ENCODE data around the gene TOR1A.
"Not testable (repeated sequence)": the region's sequence is repeated elsewhere in the genome, so short reads cannot be mapped to it uniquely, and the experiment has no call there.

Gene TOR1A

GRCh38 chr9:129826344-129826743, 2.4 kb upstream of the TOR1A start:
- H3K27ac ChIP-seq, result no peak overlapping the region
- no peak for DNase-seq (ENCODE audit: low read depth, low spot score)

- peak overlapping the region; percentile 58 for H3K27ac ChIP-seq
Measured at GRCh38 chr9:129823542-129823934, 398 bp downstream of the TOR1A start.

GRCh38 chr9:129822898-129823541, 916 bp downstream of the TOR1A start:
- peak overlapping the region; percentile 58 for H3K27ac ChIP-seq
- DNase-seq (ENCODE audit: low read depth, low spot score), result no peak

More at GRCh38 chr9:129823542-129823934, 398 bp downstream of the TOR1A start:
- no peak for DNase-seq (ENCODE audit: low read depth, low spot score)

- no peak for DNase-seq (ENCODE audit: low read depth, low spot score)
- no peak overlapping the region for H3K27ac ChIP-seq
Measured at GRCh38 chr9:129816501-129817435, 7.2 kb downstream of the TOR1A start.

- no peak overlapping the region for H3K27ac ChIP-seq
- DNase-seq (ENCODE audit: low read depth, low spot score), result no peak
Measured at GRCh38 chr9:129815278-129815677, 8.7 kb downstream of the TOR1A start.

GRCh38 chr9:129814432-129815223, 9.3 kb downstream of the TOR1A start:
- DNase-seq (ENCODE audit: low read depth, low spot score), result no peak
- H3K27ac ChIP-seq, result no peak overlapping the region

GRCh38 chr9:129813661-129814060, 10.3 kb downstream of the TOR1A start:
- DNase-seq (ENCODE audit: low read depth, low spot score), result no peak
- H3K27ac ChIP-seq, result no peak overlapping the region

GRCh38 chr9:129812385-129812784, 11.6 kb downstream of the TOR1A start:
- H3K27ac ChIP-seq, result no peak overlapping the region

GRCh38 chr9:129811967-129812363, 12.0 kb downstream of the TOR1A start:
- no peak overlapping the region for H3K27ac ChIP-seq
- no peak for DNase-seq (ENCODE audit: low read depth, low spot score)

More at GRCh38 chr9:129812385-129812784, 11.6 kb downstream of the TOR1A start:
- no peak for DNase-seq (ENCODE audit: low read depth, low spot score)

- DNase-seq (ENCODE audit: low read depth, low spot score), result no peak
- no peak overlapping the region for H3K27ac ChIP-seq
Measured at GRCh38 chr9:129810788-129811187, 13.1 kb downstream of the TOR1A start.

- H3K27ac ChIP-seq, result no peak overlapping the region
- DNase-seq (ENCODE audit: low read depth, low spot score), result no peak
Measured at GRCh38 chr9:129810116-129810515, 13.8 kb downstream of the TOR1A start.

- no peak for DNase-seq (ENCODE audit: low read depth, low spot score)
- no peak overlapping the region for H3K27ac ChIP-seq
Measured at GRCh38 chr9:129809346-129809745, 14.6 kb downstream of the TOR1A start.

GRCh38 chr9:129806061-129806460, 17.9 kb downstream of the TOR1A start:
- H3K27ac ChIP-seq, result no peak overlapping the region
- no peak for DNase-seq (ENCODE audit: low read depth, low spot score)

- no peak overlapping the region for H3K27ac ChIP-seq
- DNase-seq (ENCODE audit: low read depth, low spot score), result no peak
Measured at GRCh38 chr9:129803676-129804060, 20.3 kb downstream of the TOR1A start.

GRCh38 chr9:129802833-129803675, 20.9 kb downstream of the TOR1A start, which contains the start of gene TOR1B:
TSS of gene TOR1B (plus strand) at chr9:129803184. CDS start at chr9:129803213, 29 bp downstream.
- peak within 1 kb of the TSS; percentile 40 for H3K27ac ChIP-seq
- DNase-seq (ENCODE audit: low read depth, low spot score), result peak; percentile 33

GRCh38 chr9:129801504-129801903, 22.4 kb downstream of the TOR1A start:
- no peak for DNase-seq (ENCODE audit: low read depth, low spot score)
- no peak overlapping the region for H3K27ac ChIP-seq

GRCh38 chr9:129798973-129799372, 25.0 kb downstream of the TOR1A start:
- no peak for DNase-seq (ENCODE audit: low read depth, low spot score)
- no peak overlapping the region for H3K27ac ChIP-seq

GRCh38 chr9:129796029-129796428, 27.9 kb downstream of the TOR1A start:
- not testable (repeated sequence) for H3K27ac ChIP-seq; DNase-seq (ENCODE audit: low read depth, low spot score)

GRCh38 chr9:129794549-129794948, 29.4 kb downstream of the TOR1A start:
- no peak overlapping the region for H3K27ac ChIP-seq
- DNase-seq (ENCODE audit: low read depth, low spot score), result no peak

- H3K27ac ChIP-seq, result no peak overlapping the region
- DNase-seq (ENCODE audit: low read depth, low spot score), result no peak
Measured at GRCh38 chr9:129786481-129786880, 37.5 kb downstream of the TOR1A start.

Measured in epithelial cell of prostate (primary cell).